ENCODE results near the gene GXYLT2. TPM values are rescaled to one million over a fixed set of nuclear protein-coding genes. Genes with fewer than 3 reads are reported as not detected.

GXYLT2 gene
- polyA plus RNA-seq, 1 experiment: 5.7 TPM

DNA sequence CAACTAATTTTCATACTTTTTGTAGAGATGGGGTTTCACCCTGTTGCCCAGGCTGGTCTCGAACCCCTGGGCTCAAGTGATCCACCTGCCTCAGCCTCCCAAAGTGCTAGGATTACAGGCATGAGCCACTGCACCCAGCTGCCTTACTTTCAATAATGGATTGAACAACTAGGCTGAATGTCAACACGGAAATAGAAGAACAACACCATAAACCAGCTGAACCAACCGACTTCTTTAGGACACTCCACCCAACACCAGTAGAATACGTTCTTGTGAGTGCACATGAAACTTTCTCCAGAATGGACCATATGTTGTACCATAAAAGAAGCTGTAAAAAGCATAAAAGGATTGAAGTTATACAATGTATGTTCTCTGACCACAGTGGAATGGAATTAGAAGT is 42.9 kb downstream of the GXYLT2 start:
- Histone ChIP-seq H3K27me3 (ENCODE audit: control insufficient read depth, insufficient read depth, low read length) (no peaks in the 10 kb centered on the region), H3K4me3 (ENCODE audit: low read depth, low read length) (no peak overlapping the region), H3K36me3 (ENCODE audit: control insufficient read depth, insufficient read depth, low read length) (no peaks in the 10 kb centered on the region)
- TF ChIP-seq, protein P1, sequence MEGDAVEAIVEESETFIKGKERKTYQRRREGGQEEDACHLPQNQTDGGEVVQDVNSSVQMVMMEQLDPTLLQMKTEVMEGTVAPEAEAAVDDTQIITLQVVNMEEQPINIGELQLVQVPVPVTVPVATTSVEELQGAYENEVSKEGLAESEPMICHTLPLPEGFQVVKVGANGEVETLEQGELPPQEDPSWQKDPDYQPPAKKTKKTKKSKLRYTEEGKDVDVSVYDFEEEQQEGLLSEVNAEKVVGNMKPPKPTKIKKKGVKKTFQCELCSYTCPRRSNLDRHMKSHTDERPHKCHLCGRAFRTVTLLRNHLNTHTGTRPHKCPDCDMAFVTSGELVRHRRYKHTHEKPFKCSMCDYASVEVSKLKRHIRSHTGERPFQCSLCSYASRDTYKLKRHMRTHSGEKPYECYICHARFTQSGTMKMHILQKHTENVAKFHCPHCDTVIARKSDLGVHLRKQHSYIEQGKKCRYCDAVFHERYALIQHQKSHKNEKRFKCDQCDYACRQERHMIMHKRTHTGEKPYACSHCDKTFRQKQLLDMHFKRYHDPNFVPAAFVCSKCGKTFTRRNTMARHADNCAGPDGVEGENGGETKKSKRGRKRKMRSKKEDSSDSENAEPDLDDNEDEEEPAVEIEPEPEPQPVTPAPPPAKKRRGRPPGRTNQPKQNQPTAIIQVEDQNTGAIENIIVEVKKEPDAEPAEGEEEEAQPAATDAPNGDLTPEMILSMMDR (IDR thresholded peaks at IDR 0.05; ENCODE audit: insufficient read depth, low read depth, low read length): no peak
- ChIA-PET CTCF (interaction anchor here (0.7 kb wide), 1 partner anchor 16 kb away, joined by 3 read pairs; no protein-coding TSS in a partner anchor), POLR2A (no interaction called here)
- DNase-seq (ENCODE audit: low read depth): no peak

DNA sequence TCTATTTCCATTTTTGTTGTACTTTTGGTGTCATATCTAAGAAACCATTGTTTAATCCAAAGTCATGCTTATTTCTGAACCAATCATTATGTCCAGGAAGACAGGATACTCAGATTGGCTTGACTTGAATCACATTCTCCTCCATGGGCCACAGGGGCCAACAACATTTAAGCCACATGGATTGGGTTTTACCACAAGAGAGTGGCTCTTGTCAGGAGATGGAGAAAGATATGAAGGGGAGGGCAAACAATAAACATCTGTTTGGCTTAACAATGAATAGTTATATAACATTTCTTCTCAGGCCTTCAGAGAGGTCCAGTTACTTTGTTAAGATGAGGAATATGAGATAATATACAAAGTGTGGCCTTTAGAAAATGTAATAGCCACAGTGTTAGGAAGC is 44.6 kb downstream of the GXYLT2 start:
- TF ChIP-seq, protein P1 (IDR thresholded peaks at IDR 0.05; ENCODE audit: insufficient read depth, low read depth, low read length): no peak
- Histone ChIP-seq H3K4me3 (ENCODE audit: low read depth, low read length) (no peak overlapping the region), H3K36me3 (ENCODE audit: control insufficient read depth, insufficient read depth, low read length) (no peaks in the 10 kb centered on the region), H3K27me3 (ENCODE audit: control insufficient read depth, insufficient read depth, low read length) (no peaks in the 10 kb centered on the region)
- DNase-seq (ENCODE audit: low read depth): no peak
- ChIA-PET POLR2A (no interaction called here), CTCF (no interaction called here)

DNA sequence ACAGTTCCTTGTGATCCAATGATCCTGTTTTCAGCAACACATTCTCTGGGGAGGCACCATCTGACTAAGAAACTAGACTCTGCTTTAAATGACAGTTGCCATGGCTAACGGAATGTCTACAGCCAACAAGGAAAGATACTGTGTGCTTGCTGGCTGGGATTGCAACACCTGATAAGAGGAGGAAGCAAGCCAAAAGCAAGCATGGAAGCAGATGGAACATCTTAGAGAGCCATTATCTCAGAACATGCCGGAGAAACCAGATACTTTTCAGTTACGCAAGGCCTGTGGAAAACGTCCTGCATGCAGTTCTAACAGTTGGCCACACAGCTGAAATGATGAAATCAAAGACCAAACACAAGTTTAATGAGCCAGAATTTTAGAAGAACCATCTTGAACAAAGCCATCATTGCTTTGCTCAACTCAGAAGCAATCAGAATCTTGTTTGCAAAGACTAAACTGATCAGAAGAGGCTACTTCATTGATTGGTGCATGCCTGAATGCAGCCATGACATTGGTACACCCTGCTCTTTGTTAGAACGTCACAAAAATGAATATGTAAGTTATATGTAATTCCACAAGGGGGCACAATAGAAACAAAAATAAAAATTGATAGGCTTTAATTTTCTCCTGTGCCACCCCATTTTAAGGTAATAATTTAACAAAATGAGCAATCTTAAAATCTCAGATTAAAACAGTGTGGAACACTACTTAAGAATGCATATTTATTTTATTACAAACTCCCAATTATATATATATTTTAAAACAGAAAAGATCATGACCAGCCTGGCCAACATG is 50.8 kb downstream of the GXYLT2 start:
- ChIA-PET CTCF (interaction anchor here (0.6 to 1.6 kb wide), 20 partner anchors 9 to 1228 kb away, joined by 3 to 10 read pairs (median 4); partner anchors contain the start of gene SHQ1), POLR2A (interaction anchor here (0.6 kb wide), 1 partner anchor 127 kb away, joined by 6 read pairs; no protein-coding TSS in a partner anchor)
- Histone ChIP-seq H3K4me3 (ENCODE audit: low read depth, low read length) (no peak overlapping the region), H3K36me3 (ENCODE audit: control insufficient read depth, insufficient read depth, low read length) (no peaks in the 10 kb centered on the region), H3K27me3 (ENCODE audit: control insufficient read depth, insufficient read depth, low read length) (no peaks in the 10 kb centered on the region)
- DNase-seq (ENCODE audit: low read depth): peak; percentile 90
- TF ChIP-seq, protein P1 (IDR thresholded peaks at IDR 0.05; ENCODE audit: insufficient read depth, low read depth, low read length): peak; percentile 67

DNA sequence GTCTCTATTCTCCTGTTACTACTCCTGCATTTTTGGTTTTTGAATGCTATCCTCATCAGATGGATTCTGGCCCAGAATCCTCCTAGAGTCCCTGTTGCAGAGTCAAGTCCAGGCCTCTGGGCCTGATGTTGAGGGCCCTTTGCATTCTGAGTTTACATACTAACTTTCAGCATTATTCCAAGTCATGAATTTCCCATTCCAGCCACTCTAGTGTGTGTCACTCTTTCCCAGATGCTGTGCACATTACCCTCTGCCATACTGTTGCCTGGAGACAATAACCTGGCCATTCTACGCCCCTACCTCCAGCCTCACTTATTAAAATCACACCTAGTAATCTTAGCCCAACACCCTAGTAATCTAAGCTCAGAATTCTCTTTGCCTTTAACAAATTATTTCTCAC is 53.4 kb downstream of the GXYLT2 start:
- TF ChIP-seq, protein P1 (IDR thresholded peaks at IDR 0.05; ENCODE audit: insufficient read depth, low read depth, low read length): no peak
- CTCF ChIA-PET: interaction anchor here (1.1 to 4.4 kb wide), 3 partner anchors 56 to 144 kb away, joined by 3 to 24 read pairs (median 8); partner anchors contain the start of gene PPP4R2
- H3K27me3 ChIP-seq (ENCODE audit: control insufficient read depth, insufficient read depth, low read length): no peaks in the 10 kb centered on the region
- no peak for DNase-seq (ENCODE audit: low read depth)
- no peaks in the 10 kb centered on the region for H3K36me3 ChIP-seq (ENCODE audit: control insufficient read depth, insufficient read depth, low read length)
- POLR2A ChIA-PET: no interaction called here
- H3K4me3 ChIP-seq (ENCODE audit: low read depth, low read length): no peak overlapping the region

DNA sequence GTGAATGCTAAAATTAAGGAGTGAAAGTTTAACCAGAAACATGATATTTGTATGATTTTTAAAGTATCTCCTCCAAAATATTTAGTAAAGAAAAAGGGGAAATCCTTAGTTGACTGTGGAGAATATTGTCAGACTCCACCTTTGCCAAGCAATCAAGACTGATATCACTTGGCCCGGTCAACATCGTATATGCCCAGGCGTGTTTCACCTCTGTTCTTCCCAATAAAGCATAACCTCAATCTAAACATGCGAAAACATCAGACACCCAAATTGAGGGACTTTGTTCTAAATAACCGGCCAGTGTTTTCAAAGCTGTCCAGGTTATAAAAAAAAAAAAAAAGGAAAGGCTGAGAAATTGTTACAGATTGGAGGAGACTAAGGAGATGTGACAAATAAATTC is 54.6 kb downstream of the GXYLT2 start:
- CTCF ChIA-PET: interaction anchor here (4.4 kb wide), 1 partner anchor 114 kb away, joined by 24 read pairs; no protein-coding TSS in a partner anchor
- H3K27me3 ChIP-seq (ENCODE audit: control insufficient read depth, insufficient read depth, low read length): no peaks in the 10 kb centered on the region
- TF ChIP-seq, protein P1 (IDR thresholded peaks at IDR 0.05; ENCODE audit: insufficient read depth, low read depth, low read length): no peak
- POLR2A ChIA-PET: no interaction called here
- no peak overlapping the region for H3K4me3 ChIP-seq (ENCODE audit: low read depth, low read length)
- H3K36me3 ChIP-seq (ENCODE audit: control insufficient read depth, insufficient read depth, low read length): no peaks in the 10 kb centered on the region
- no peak for DNase-seq (ENCODE audit: low read depth)

Measured in BJ (cell line).